G401.6 (cell line): ENCODE results near the gene OGA.

Source experiments
- FAIRE-seq: peaks from 2 replicates; lab custom pipeline; 2012; peaks lifted over from hg19 to GRCh38; lab: Jason Lieb, UNC

The OGA gene

DNA sequence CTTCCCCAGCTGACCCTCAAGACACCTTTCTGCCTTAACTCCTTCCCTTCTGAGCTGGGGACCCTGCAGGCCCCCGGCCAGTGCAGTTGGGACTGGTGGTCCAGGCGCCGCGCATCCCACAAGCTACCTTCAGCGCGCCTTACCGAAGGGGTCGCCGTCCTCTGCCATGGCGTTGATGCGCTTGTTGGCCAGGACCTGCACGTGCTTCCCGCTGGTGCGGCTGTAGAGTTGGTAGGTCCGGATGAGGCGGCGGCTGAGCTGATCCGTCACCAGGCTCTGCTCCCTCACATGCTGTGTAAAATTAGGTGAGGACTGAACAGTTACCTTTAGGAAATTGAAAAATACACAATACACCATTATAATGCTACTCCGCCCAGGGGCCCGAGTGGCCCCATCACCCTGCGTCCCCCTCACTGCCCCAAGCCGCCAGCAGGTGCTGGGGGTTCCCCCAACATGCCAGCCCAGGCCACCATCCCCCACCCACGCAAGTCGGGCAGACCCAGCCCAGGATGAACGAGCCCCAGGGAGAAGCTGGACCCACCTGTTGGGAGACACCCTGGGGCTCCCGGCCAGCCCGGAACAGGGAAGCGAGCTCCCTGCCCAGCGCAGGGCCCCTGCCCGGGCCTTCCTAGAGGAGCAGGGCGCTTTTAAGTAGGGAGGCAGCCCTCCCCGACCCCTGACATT, 43.5 kb downstream of the OGA start:
- no peak for FAIRE-seq

DNA sequence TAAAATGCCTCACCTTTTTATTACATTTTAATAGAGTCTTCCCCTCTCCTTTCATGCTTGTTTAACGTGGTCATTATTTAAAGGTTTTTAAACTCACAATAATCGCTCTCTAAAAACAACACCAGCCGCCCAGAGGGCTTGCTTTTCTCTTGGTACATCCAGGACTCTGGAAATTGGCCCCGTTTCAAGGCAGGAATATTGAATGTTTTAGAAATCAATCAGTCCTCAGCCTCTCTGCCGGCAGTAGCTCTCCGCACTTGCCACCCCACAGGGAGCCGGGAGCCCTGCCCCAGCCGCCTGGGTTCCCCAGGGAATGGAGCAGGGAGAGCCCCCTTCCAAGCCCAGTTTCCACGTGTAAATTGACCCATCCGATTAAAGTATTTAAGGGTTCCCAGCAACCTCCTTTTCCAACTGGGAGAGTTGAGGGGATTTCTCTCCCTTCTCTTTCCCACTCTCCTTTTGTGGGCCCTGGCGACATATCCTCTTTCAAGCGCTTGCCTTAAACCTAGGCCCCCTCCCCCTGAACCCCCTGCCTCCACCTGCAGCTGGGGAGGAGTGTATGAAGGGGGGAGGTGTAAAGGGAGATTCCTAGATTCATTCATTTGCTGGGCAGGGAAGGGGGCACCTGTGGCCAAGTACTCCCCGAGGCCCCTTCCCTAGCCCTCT, 44.2 kb downstream of the OGA start:
- FAIRE-seq = no peak

DNA sequence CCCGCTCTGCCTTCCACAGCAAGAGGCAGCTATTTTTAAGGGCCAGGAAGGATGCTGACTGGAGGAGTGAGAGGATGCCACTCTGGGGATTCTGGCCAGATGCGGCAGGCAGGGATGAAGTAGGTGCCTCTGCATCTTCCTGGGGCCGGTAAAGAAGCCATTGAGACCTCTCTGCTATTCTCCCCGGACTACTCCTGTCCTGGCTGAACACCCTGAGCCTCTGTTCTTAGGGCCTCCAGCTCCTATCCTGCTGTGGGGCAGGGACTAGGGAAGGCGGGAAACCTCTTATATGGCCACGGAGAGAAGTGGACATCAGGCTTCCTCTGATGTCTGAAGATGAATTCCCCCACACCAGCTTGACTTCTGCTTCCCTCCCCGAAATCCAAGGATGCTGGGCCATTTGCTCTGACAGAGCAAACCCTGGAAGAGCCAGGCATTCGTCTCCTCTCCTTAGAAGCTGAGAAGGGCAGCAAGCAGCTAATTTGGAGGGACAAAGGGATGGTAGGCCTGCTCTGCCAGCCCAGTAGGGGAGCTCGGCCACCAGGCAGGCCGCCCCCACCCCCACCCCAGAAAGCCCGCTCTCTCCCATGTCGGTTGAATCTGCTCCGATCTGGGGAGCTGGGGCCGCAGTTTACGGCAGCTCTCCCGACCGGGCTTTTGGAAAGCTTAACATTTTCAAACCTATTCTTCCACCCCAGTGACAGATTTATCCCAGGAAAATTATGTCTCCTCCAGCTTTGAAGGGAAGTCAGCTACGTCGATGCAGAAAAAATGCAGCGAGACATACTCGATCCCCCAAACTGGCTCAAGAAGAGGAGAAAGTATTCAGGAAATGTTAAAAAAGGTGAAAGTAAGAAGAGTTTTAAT, 45.1 kb downstream of the OGA start:
- FAIRE-seq = no peak

DNA sequence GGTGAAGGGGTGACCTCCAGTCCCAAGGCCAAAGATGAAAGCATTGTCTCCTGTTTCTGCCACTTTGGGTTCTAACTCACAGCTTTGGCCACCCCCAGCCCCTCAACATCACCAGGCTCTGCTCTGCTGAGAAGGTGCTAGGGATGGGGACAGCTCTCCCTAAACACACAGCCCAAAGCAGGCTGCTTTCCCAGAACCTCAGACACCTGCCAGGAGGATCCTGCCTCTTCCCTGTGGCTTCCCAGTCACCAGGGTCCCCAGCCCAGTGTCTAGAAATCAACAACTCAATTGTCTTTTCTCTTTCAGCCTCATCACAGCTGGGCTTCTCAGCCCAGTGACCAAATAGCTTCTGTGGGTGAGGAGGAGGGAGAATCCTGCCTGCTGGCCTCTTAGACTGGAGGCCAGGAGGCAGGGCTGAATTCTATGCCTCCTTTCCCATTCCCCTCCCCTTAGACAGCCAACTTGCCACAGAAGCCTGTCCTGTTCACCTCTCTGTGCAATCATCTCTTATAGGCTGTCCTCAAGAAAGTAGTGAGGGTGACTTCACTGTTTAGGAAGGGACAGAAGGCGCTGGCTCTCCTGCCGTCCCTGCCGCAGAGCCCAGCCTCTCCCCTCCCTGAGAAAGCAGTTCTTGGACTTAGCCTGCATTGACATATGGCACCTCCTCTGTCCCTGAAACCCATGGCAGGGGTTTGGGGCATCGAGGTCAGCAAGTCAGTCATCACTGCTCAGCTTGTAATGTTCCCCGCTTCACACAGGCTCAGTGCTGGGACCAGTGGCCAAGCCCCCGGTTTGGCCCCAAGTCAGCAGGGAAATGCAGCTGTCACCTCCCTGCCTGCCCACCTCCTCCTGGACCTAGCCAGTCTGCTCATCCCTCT, 46.0 kb downstream of the OGA start:
- no peak for FAIRE-seq

DNA sequence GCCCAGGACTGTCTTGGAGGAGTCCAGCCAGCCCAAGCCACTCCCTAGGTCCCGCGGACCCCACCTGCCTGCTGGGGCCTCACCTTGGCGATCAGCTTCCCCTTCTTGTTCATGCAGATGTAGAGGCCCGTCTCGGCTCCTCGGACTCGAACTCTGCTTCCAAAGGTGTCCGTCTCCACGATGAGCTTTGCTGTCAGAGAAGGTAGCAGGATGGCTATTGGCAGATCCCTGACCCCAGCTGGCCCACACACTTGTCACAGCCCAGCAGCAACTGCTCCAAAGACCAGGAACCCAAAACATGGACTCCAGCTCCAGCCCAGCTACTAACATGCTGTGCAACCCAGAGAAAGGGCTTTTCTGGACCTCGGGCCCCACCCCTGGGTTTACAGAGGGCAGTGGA, 46.9 kb downstream of the OGA start:
- FAIRE-seq = no peak

DNA sequence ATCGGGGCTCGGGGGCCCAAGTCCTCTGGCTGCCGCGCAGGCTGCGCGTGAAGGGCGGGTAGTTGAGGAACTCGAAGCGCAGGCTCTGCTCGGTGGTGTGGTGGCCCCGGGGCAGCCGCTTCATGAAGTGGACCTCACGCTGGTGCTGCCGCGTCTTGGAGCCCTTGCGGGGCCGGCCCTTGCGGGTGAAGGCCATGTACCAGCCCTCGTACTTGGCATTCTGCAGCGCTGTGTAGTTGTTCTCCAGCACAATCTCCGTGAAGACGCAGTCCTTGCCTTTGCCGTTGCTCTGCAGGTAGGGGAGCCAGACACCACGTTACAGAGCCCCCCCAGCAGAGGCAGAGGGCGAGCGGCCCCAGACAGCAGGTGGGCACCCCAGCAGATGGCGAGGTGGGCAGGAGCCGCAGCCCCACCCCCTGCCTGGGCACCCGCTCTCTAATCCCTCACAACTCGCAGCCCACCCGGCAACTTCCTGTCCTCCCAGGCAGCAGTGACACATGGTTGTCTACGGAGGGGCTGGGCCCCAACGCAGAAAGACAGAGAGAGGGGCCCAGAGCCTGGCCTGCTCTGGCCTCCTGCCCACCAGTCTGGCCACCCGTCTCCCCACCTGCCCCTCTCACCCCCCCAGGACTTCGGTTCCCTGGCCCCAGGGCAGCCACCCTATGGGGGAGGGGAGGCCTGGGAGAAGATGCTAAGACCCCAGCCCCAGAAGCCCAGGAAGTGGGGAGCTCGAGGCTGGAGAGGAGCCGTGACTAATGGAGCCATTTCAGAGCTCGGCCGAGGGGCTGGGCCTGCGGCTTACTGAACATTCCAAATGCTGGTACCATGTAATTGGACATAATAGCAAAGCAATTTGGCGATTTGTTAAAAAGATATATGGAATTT, 47.7 kb downstream of the OGA start:
- no peak for FAIRE-seq

DNA sequence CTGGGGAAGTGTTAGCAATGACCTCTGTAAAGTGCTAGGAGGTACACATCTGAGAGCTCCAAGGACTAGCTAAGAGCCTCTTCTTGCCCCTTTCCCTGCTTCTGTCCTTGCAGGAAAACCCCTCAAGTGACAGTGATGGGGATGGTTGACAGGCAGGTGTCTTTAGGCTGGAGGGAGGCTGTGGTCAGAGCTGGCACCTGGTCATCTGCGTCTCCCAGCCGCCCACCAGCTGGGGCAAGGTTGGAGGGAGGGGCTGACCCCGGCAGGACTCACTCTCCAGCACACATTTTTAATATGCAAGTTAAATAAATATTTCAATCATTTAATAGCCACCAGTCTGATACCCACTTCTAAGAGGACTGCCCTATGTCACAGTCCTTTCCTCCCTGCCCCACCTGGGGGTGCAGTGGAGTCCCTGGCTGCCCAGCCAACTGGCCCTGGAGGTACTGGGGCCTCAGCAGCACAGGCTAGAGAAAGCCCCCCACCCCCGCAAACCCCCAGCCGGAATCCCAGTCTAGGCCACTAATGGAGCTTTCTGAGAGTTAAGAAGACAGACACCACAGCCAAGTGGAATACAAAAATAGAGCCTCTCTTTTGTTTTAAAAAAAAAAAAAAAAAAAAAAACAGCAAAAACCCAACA, 48.6 kb downstream of the OGA start:
- no peak for FAIRE-seq

DNA sequence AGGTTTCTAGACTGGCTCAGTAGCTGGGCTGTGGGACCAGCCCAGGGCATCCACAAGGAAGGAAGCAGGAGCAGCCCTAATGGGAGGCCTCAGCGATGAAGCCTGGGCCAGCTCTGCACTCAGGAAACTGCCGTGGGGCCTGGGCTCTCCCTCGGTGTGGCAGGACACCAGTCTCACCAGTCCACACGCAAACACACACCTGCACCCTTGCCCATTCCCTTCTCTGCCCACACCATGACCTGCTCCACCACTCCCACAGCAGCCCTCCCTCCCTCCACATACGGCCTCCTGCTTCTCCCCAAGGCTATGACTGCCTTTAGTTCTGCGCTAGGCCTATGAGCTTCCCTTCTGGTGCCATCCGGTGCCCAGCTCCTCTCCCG, 49.5 kb downstream of the OGA start:
- no peak for FAIRE-seq

GRCh38 chr10:101767966-101768790, 50.1 kb downstream of the OGA start:
- no peak for FAIRE-seq

DNA sequence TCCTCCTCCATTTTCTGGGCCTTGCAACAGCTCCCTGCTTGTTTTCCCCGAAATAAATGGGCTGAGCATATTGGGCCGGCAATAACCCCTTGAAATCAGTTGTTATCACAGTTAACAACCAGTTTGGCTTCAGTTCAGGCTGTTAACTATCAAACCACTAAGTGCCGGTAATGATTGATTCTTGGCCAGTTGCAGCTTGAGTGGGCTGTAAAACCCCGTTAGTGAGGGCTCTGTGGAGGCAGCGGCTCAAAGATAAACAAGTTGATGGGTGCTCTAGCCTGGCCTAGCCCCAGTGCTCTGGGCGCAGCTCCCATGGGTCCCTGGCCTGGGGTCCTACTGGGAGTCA, 50.7 kb downstream of the OGA start:
- FAIRE-seq = no peak

DNA sequence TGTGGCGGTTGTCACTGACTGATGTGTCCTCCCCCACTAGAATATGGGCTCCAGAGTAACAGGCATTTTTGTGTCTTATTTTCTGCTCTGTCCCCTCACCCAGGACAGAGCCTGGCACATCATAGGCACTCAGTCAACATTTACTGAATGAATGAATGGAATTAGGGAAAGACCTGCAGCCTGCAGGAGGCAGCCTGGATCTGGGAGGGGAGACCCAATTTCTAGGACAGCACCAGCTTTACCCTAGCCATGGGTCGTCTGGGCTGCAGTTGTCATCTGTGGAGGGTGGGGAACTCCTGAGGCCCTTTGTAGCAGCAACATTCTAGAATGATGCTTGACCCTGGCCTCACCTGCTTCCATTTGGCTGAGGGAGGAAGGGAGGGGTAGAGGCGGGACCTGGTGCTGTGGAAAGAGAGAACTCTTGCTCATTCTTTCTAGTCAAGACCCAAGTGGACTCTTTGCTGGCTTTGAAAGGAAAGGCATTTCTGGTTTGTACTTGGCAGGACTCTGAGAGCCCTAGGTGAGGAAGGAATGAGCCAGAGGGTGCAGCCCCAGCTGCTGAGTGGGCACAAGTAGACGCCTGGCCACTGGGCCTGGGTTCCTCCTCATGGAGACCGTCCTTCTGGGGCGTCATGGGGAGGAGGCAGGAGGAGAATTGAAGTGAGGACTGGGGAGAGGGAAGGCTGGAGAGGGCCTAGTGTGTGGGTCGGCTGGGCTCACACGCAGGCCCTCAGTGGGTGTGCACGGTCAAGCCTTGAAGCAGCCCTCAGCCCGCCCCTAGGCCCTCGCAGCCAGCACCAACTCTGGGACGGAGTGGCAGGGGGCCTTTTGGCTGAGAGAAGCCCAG, 51.3 kb downstream of the OGA start:
- no peak for FAIRE-seq

GRCh38 chr10:101766306-101766705, 51.9 kb downstream of the OGA start:
- FAIRE-seq = no peak

- no peak for FAIRE-seq
Observed at GRCh38 chr10:101763141-101763846, 55.0 kb downstream of the OGA start.

DNA sequence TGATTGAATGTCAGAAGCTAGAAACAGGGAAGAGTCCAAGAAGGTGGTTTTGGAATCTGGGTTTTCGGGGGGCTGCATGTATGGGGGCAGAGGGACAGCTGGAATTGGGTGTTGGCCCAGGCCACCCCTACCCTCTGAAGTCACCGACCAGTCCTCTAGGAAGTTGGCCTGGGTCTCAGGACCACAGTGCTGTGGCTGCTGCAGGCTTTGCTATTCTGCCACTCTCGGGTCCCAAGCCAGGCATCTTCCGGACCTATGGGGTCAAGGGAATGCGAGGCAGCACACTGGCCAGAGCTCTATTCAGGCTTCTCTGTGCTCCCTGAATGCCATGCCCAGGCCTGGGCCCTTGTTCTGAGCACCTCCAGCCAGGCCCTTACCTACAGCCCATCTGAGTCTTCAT, 55.5 kb downstream of the OGA start:
- FAIRE-seq = no peak

GRCh38 chr10:101761226-101761625, 57.0 kb downstream of the OGA start:
- FAIRE-seq = no peak

GRCh38 chr10:101760510-101760909, 57.7 kb downstream of the OGA start:
- no peak for FAIRE-seq

- FAIRE-seq = no peak
Observed at GRCh38 chr10:101759309-101760247, 58.7 kb downstream of the OGA start.
